Retinal pigment epithelial cell (primary cell): Measurements from ENCODE around the gene GMDS.

Source experiments
- DNase-seq: peaks from one replicate; pipeline ENCODE4 v3.0.0-alpha.2; 2010; ENCODE audit warnings: low read depth
- H3K4me3 ChIP-seq: 2 replicates; pipeline ENCODE4 v1.5.1; 2011; ENCODE audit warnings: mild to moderate bottlenecking, low read length, control low read depth, moderate library complexity
- TF ChIP-seq, protein P1 (sequence below): conservative IDR thresholded peaks from 2 replicates; pipeline ENCODE4 v1.5.1; 2011; ENCODE audit warnings: low read depth, low read length, control low read depth, inconsistent platforms

GMDS gene

GRCh38 chr6:2157441-2158127, 87.8 kb downstream of the GMDS start:
- no peak overlapping the region for H3K4me3 ChIP-seq
- DNase-seq = no peak
- TF ChIP-seq, protein P1, sequence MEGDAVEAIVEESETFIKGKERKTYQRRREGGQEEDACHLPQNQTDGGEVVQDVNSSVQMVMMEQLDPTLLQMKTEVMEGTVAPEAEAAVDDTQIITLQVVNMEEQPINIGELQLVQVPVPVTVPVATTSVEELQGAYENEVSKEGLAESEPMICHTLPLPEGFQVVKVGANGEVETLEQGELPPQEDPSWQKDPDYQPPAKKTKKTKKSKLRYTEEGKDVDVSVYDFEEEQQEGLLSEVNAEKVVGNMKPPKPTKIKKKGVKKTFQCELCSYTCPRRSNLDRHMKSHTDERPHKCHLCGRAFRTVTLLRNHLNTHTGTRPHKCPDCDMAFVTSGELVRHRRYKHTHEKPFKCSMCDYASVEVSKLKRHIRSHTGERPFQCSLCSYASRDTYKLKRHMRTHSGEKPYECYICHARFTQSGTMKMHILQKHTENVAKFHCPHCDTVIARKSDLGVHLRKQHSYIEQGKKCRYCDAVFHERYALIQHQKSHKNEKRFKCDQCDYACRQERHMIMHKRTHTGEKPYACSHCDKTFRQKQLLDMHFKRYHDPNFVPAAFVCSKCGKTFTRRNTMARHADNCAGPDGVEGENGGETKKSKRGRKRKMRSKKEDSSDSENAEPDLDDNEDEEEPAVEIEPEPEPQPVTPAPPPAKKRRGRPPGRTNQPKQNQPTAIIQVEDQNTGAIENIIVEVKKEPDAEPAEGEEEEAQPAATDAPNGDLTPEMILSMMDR = no peak

- DNase-seq = no peak
- H3K4me3 ChIP-seq = no peak overlapping the region
- TF ChIP-seq, protein P1 = no peak
Observed at GRCh38 chr6:2155206-2155605, 90.2 kb downstream of the GMDS start.

DNA sequence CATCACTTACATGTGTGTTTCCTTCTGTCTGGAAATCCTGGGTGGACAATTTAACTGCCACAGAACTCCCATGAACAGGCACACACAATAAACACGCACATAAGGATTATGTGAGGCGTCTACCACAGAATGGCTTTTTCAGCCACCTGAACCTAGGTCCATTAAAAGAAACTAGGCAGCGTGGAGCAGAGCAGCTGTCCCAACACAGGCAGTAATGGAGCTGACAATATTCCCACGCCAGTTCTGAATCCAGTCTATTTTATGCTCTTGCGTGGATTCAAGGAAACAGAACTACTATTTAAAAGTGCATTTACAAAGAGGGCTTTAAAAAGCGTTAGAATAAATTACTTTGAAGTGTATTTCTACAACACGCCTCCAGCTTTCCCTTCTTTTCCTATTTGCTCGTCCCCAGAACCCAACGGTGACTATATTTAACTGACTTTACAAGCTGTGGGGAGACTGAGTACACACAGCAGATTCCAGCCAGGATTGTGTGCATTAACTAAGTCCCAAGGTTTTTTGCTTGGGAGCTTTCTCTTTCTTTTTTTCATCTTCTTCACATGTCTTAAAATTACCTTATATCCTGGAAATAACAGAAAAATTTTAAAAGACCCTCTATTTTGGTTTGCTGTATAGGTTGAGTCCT, 95.9 kb downstream of the GMDS start:
- TF ChIP-seq, protein P1 = no peak
- H3K4me3 ChIP-seq = no peak overlapping the region
- no peak for DNase-seq

DNA sequence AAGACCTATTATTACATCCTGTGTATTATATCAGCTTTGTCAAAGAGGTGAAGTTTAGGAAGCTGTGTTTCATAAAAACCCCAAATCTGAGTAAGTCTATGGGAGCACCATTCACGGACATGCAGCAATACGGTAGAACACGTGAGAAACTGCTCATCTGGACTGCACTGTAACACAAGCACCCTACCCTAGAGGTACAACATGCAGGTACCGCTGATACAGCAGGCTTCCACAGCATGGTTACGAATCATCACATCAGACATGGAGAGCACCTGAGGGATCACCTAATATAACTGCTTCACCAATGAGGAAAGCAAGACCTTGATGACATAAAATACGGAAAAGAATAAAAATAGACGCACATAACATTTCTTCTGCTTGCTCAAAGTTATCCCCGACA, 96.7 kb downstream of the GMDS start:
- H3K4me3 ChIP-seq = no peak overlapping the region
- TF ChIP-seq, protein P1 = no peak
- DNase-seq = no peak

- DNase-seq = no peak
Observed at GRCh38 chr6:2147766-2148448, 97.5 kb downstream of the GMDS start.

DNA sequence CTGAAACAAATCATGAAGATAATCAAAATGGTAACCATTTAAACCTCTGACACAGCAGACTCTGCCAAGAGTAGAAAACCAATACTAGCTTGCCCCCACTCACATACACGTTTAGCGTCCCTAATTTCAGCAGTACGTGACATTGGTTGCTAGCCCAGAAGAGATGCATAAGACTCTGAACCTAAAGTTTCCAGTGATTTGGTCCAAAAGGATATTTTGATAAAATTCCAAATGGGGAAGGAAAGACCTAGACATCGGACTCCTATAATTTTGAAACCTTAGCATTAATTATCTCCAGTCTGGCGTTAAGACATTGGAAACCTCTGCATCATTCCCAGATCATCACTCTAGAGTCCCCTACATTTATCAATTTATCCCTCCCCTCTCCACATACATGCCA, 98.1 kb downstream of the GMDS start:
- no peak for DNase-seq
- H3K4me3 ChIP-seq = no peak overlapping the region
- TF ChIP-seq, protein P1 = no peak

More at GRCh38 chr6:2147766-2148448, 97.5 kb downstream of the GMDS start:
- TF ChIP-seq, protein P1 = no peak
- no peak overlapping the region for H3K4me3 ChIP-seq
